Activated CD8-positive, alpha-beta memory T cell treated with anti-CD3 and anti-CD28 coated beads for 1 hour (primary cell): Measurements from ENCODE around the gene SPHK1.

ENCODE experiments used
- DNase-seq, 2 donors: peaks; one replicate each; pipeline ENCODE4 v3.0.0-alpha.2; 2020; ENCODE audit warnings: low read depth in 1 of 2; ENCODE audit errors: extremely low read depth in 1 of 2

Gene SPHK1

DNA sequence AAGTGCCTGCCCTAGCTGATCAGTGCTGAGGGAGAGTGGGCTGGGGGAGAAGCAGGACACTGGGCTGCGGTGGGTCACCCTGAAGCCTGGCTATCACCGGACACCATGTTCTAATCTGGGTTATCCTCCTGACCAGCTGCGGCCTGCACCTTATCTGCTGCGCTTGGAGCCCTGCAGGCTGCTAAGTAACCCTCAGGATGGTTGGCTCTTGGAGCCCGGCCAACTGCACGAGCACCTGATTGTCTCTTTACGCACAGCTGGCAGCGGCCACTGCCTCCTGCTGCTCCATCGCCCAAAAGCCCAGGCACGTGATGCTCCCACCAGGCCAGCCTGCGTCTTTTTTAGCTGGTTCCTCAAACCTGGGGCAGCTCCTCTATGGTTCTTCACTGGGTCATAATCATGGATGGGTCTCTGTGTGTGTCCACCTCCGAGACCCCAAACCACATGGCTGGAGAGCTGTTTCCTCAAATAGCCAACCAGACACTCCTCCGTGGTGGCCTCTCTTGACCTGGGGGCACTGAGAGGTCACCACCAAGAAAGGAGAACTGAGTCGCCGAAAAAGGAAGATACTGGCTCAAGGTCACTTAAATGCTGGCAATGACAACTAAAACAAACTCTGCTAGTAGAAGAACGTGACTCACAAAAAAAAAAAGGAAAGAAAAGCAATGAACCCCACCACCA, 21.7 kb downstream of the SPHK1 start:
- DNase-seq = no peak

GRCh38 chr17:76407509-76407908, 23.1 kb downstream of the SPHK1 start:
- no peak for DNase-seq

GRCh38 chr17:76408037-76408849, 23.8 kb downstream of the SPHK1 start:
- DNase-seq = peak; percentile 40 to 51

- DNase-seq = no peak
Observed at GRCh38 chr17:76410328-76410965, 26.0 kb downstream of the SPHK1 start.

GRCh38 chr17:76411247-76411646, 26.8 kb downstream of the SPHK1 start:
- DNase-seq = no peak

GRCh38 chr17:76414334-76415295, 30.2 kb downstream of the SPHK1 start:
- DNase-seq = no peak

DNA sequence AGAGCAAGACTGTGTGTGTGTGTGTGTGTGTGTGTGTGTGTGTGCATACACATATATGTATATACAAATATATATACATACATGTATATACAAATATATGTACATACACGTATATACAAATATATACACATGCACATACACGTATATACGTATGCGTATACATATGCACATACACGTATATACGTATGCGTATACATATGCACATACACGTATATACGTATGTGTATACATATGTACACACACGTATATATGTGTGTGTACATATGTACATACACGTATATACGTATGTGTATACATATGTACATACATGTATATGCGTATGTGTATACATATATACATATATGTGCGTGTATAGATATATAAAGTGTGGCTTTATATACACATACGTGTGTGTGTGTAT, 31.4 kb downstream of the SPHK1 start:
- DNase-seq = no peak

DNA sequence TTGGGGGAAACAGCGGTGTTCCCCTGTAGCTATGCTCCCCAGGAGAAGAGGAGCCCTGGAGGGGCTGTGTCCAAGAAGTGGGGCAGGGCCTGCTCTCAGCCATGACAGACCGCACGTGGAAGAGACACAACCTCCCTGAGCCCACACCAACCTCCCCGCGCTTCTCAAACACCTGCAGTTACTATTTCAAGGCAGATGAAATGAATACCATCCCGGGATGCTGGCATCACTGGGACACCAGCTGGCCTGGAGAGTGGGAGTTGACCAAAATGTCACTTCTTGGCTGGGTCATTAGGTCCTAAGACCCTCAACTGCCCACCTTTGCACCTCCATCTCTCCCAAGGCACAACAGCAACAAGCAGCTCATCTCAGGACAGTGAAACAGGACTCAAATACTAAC, 32.0 kb downstream of the SPHK1 start:
- DNase-seq = no peak

GRCh38 chr17:76416899-76417298, 32.5 kb downstream of the SPHK1 start:
- DNase-seq = no peak

DNA sequence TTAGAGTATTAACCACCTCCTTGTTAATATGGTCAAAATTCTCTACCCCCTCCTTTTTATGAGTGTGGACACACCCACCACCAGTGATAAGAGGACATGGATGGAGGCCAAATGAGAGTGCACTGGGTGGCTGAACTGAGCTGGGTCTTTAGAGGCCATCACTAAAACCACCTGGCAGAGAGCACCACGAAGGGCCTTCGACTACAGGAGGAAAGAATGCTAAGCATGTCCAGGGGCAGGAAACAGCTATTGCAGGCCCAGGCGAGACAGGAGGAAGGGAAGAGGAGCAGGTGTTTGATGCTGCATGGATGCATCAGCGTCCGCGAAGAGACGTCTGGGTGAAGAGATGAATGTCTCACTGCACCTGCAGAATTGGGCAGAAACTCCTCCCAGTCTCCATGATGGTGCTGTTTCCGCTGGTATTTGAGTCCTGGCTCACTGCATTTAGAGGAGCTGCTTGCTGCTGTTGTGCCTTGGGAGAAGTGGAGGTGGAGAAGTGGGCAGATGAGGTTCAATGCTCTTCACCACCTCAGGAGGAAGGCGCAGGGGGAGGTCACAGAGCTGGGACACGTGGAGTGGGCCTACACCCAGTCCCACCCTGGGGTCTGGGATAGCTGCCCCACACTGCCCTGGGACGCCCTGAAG, 33.2 kb downstream of the SPHK1 start:
- no peak for DNase-seq

GRCh38 chr17:76419576-76420260, 35.3 kb downstream of the SPHK1 start:
- DNase-seq = no peak

- DNase-seq = no peak
Observed at GRCh38 chr17:76420356-76421043, 36.1 kb downstream of the SPHK1 start.

- no peak for DNase-seq
Observed at GRCh38 chr17:76421044-76421407, 36.6 kb downstream of the SPHK1 start.

DNA sequence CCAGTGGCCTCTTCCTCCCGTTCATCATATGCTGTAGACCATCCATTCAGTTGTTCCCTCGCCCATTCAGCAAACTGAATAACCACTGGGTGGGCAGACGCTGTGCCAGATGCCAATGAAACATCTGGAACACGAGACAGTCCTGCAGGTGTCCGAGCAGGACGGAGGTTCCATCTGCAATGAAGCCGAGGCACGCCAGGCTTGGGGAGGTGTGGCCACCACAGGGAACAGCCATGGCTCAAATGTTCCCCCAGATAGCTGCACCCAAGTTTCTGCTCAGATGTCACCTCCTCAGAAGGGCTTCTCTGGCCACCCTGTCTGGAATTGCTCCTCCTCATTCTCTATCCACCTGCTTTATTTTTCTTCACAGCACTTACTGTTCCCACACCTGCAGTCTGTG, 38.0 kb downstream of the SPHK1 start:
- DNase-seq = no peak

DNA sequence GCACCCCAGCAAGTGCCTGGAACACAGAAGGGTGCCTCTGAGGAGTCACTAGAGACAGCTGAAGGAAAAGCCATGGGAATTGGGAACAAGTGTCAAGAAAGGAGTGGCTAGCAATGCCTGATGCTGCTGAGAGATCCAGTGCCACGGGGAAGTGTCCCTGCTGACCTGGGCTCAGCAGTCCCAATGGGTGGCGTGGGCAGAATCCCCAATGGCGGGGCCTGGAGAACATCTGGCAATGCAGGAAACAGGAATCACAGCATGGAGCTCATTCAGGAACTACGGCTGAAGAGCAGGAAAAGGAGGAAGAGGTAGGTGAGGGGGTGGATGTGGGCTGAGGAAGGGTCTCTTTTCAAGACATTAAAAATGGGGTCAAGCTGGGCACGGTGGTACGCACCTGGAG, 38.5 kb downstream of the SPHK1 start:
- no peak for DNase-seq

GRCh38 chr17:76426853-76427252, 42.4 kb downstream of the SPHK1 start:
- DNase-seq = no peak

GRCh38 chr17:76427501-76428231, 43.3 kb downstream of the SPHK1 start:
- DNase-seq = no peak

- DNase-seq = no peak
Observed at GRCh38 chr17:76428511-76428910, 44.1 kb downstream of the SPHK1 start.

DNA sequence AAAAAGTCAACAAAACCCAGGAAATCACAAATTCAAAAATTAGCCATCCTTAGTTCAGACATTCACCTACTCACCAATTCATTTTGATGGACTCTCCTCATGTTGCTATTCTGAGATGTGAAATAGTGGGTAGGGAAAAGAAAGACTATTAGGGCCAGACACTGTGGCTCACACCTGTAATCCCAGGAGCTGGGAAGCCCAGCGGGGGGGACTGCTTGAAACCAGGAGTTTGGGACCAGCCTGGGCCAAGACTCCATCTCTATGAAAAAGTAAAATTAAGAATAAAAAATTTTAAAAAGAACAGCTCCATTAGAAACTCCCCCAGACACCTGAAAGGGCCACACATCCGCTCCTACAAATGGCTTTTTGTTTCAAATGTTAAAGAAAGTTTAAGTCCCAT, 47.1 kb downstream of the SPHK1 start:
- no peak for DNase-seq
